Left renal cortex interstitium (tissue), 4 donors: Measurements from ENCODE around the gene PVR. TPM values are rescaled to one million over a fixed set of nuclear protein-coding genes. Genes with fewer than 3 reads are reported as not detected.

Experiments
- polyA plus RNA-seq, 4 donors: library from polyadenylated mRNA; unstranded; fragments of 120-200 nt; gene quantifications; one replicate each; pipeline ENCODE4 v1.2.1, GENCODE V29; 2013; ENCODE audit not compliant: insufficient read length in 4 of 4

PVR gene
- polyA plus RNA-seq, 4 donors, result 27.4 to 42.7 (median 33.1) TPM

Other genes with a start within 250 kb of the PVR start
- gene ZNF285, start 242.3 kb upstream of the PVR start, polyA plus RNA-seq, result 10 to 100 TPM in 2 of 4 donors, 1 to 10 TPM in 2; 8.2 to 12.5 (median 10.3) TPM
- gene ZNF229, start 195.4 kb upstream of the PVR start, polyA plus RNA-seq, result 10 to 100 TPM; 13.6 to 15.4 (median 14.4) TPM
- gene ZNF180, start 143.4 kb upstream of the PVR start, polyA plus RNA-seq, result 10 to 100 TPM; 14.3 to 17.1 (median 16.4) TPM
- not detected for gene CEACAM20, start 114.2 kb upstream of the PVR start, polyA plus RNA-seq
- 1 to 10 TPM in 3 of 4 donors, under 1 TPM in 1; 0.99 to 1.7 (median 1.4) TPM for gene IGSF23, start 30.3 kb upstream of the PVR start, polyA plus RNA-seq
- gene CEACAM19, start 27.6 kb downstream of the PVR start, polyA plus RNA-seq, result 10 to 100 TPM in 3 of 4 donors, 1 to 10 TPM in 1; 9.1 to 30.9 (median 20.1) TPM
- gene CEACAM16, start 55.2 kb downstream of the PVR start, polyA plus RNA-seq, result not detected
- 1 to 10 TPM; 5.3 to 10.0 (median 8.8) TPM for gene BCL3, start 104.8 kb downstream of the PVR start, polyA plus RNA-seq
- gene CBLC, start 134.0 kb downstream of the PVR start, polyA plus RNA-seq, result 1 to 10 TPM; 5.0 to 7.8 (median 6.9) TPM
- gene BCAM, start 165.2 kb downstream of the PVR start, polyA plus RNA-seq, result 100 to 1,000 TPM; 409 to 745 (median 689) TPM
- 100 to 1,000 TPM; 150 to 188 (median 163) TPM for gene NECTIN2, start 202.4 kb downstream of the PVR start, polyA plus RNA-seq
- gene TOMM40, start 247.3 kb downstream of the PVR start, polyA plus RNA-seq, result 10 to 100 TPM; 40.5 to 59.2 (median 49.0) TPM